HG03045 (cell line): ENCODE measurements around the gene FAIM2.
"Not testable (repeated sequence)": the region's sequence is repeated elsewhere in the genome, so short reads cannot be mapped to it uniquely, and the experiment has no call there.

Experiments used
- ATAC-seq: cut with Tn5 transposase; IDR thresholded peaks from one replicate; pipeline ENCODE4 v1.9.1; 2021; ENCODE audit warnings: mild to moderate bottlenecking, moderate library complexity; ENCODE audit not compliant: unreplicated experiment

Gene FAIM2

GRCh38 chr12:49866859-49867569 lies 36.7 kb downstream of the FAIM2 start:
- ATAC-seq = no peak

- no peak for ATAC-seq
Observed at GRCh38 chr12:49865782-49866135, 37.9 kb downstream of the FAIM2 start.

GRCh38 chr12:49865109-49865781 lies 38.5 kb downstream of the FAIM2 start:
- ATAC-seq = no peak

- ATAC-seq = no peak
Observed at GRCh38 chr12:49864798-49865090, 39.0 kb downstream of the FAIM2 start.

- ATAC-seq = no peak
Observed at GRCh38 chr12:49863946-49864797, 39.5 kb downstream of the FAIM2 start.

- not testable (repeated sequence) for ATAC-seq
Observed at GRCh38 chr12:49860921-49861320, 42.8 kb downstream of the FAIM2 start.

- not testable (repeated sequence) for ATAC-seq
Observed at GRCh38 chr12:49855890-49856289, 47.8 kb downstream of the FAIM2 start.

GRCh38 chr12:49854976-49855375 lies 48.7 kb downstream of the FAIM2 start:
- no peak for ATAC-seq

GRCh38 chr12:49853671-49854070 lies 50.0 kb downstream of the FAIM2 start:
- no peak for ATAC-seq

- ATAC-seq = no peak
Observed at GRCh38 chr12:49847161-49847560, 56.5 kb downstream of the FAIM2 start.

- ATAC-seq = no peak
Observed at GRCh38 chr12:49846032-49846431, 57.7 kb downstream of the FAIM2 start.

- no peak for ATAC-seq
Observed at GRCh38 chr12:49843876-49844437, 59.7 kb downstream of the FAIM2 start.

GRCh38 chr12:49843411-49843810 lies 60.3 kb downstream of the FAIM2 start:
- ATAC-seq = no peak

GRCh38 chr12:49842519-49843352 lies 61.0 kb downstream of the FAIM2 start, which contains the start of gene BCDIN3D:
Gene BCDIN3D, minus strand, starts transcription at chr12:49843106. Its CDS starts 19 bp downstream, at chr12:49843087.
- ATAC-seq = peak; percentile 86

GRCh38 chr12:49838973-49839633 lies 64.6 kb downstream of the FAIM2 start:
- ATAC-seq = no peak

- ATAC-seq = no peak
Observed at GRCh38 chr12:49832836-49833421, 70.8 kb downstream of the FAIM2 start.

- no peak for ATAC-seq
Observed at GRCh38 chr12:49831717-49832116, 72.0 kb downstream of the FAIM2 start.

GRCh38 chr12:49828133-49829091 lies 75.3 kb downstream of the FAIM2 start, which contains the start of gene NCKAP5L:
Gene NCKAP5L, minus strand, starts transcription at chr12:49828413. Its CDS starts 24,369 bp downstream, at chr12:49804044.
- ATAC-seq = peak; percentile 91
